Body of pancreas (tissue), 4 donors: ENCODE data around the gene CDH6.

Experiments used
- CTCF ChIP-seq, 7 experiments: fragments of 450-650 bp in 4 of 7; fragments of 200-600 bp in 3 of 7; sonication (generic) in 3 of 7; IDR thresholded peaks; one replicate each; pipeline ENCODE4 v1.5.1; 2016 to 2019; ENCODE audit warnings: antibody characterized with exemption in 7 of 7
- POLR2A ChIP-seq, 3 donors: fragments of 450-650 bp; IDR thresholded peaks; one replicate each; pipeline ENCODE4 v1.6.1; 2016; ENCODE audit warnings: antibody characterized with exemption in 3 of 3, mild to moderate bottlenecking in 2 of 3

GRCh38 chr5:31268256-31268655 lies 74.8 kb downstream of the CDH6 start:
- TF ChIP-seq CTCF (IDR thresholded peaks at IDR 0.05) = no peak
- no peak for TF ChIP-seq POLR2A (IDR thresholded peaks at IDR 0.05)
